HS-27A (cell line): ENCODE measurements around the gene TCF7L1.
A peak's percentile ranks its signal among the peaks of the same experiment; 100 is the strongest.
"Not testable (repeated sequence)": the region's sequence is repeated elsewhere in the genome, so short reads cannot be mapped to it uniquely, and the experiment has no call there.

Experiments used
- DNase-seq: peaks from one replicate; pipeline ENCODE4 v3.0.0-alpha.2; 2012; ENCODE audit warnings: low read depth, missing footprints

Gene TCF7L1

GRCh38 chr2:85133751-85134254 is 611 bp downstream of the TCF7L1 start:
- DNase-seq, result no peak

DNA sequence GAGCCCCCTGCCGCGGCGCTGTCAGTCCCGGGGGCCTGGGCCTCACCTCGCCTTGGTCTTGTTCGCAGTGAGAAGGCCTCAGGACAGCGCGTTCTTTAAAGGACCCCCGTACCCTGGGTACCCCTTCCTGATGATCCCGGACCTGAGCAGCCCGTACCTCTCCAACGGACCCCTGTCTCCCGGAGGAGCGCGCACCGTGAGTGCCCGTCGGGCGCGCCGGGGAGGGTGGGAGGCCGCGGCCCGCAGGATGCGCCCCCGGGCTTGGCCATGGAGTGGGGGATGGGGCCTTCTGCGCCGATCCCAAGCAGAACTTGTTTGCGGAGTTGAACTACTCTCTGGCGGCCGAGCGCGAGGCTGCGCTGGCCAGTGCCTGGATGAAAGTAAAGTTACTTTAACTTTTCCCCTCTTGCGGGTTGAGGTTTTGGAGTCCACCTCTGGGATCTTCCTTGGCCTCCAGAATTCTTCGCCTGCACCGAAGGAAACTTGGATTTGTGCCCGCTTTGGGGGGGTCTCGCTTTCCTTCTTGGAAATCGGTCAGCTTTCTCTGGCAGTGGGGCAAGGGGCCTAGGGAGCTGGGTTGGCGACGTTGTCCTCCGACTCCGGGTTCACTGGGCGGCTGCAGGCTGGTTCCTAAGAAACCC is 1.2 kb downstream of the TCF7L1 start:
- DNase-seq, result no peak

- no peak for DNase-seq
These were observed 1.9 kb downstream of the TCF7L1 start for GRCh38 chr2:85134896-85135659.

DNA sequence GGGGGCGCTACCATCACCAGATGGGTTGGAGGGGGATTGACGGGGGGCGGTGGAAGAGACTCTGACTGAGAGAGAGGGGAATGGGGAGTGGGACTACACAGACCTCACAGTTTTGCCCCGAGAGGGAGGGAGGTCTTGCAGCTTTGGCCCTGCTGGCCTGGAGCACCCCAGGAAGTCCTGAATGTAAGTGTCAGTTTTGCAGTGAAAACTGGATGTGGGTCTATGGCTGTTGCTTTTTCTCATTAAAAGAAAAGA is 2.4 kb downstream of the TCF7L1 start:
- no peak for DNase-seq

DNA sequence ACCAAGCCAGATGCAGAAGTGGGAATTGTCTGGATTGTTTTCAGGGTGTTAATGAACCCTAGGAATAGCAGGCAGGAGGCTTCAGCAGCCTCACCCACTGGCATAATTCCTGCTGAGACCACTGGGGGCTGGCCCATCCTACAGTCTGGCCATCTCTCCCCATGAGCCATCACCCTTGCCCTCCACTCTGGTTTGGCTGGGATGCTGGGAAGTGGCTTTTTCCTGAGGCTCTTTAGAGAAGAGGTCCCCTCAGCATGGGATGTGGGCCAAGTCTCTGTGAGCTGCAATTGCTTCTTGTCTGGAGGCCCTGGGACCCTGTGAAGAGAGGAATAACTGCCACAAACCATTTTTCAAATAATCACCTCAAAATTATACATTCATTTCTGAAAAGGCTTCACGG is 4.0 kb downstream of the TCF7L1 start:
- no peak for DNase-seq

- no peak for DNase-seq
These were observed 10.4 kb downstream of the TCF7L1 start for GRCh38 chr2:85143463-85144082.

- no peak for DNase-seq
These were observed 12.1 kb downstream of the TCF7L1 start for GRCh38 chr2:85145116-85145820.

- no peak for DNase-seq
These were observed 15.0 kb downstream of the TCF7L1 start for GRCh38 chr2:85148190-85148589.

GRCh38 chr2:85151026-85151425 is 17.8 kb downstream of the TCF7L1 start:
- no peak for DNase-seq

GRCh38 chr2:85152895-85153294 is 19.7 kb downstream of the TCF7L1 start:
- no peak for DNase-seq

- DNase-seq, result no peak
These were observed 21.0 kb downstream of the TCF7L1 start for GRCh38 chr2:85154048-85154753.

DNA sequence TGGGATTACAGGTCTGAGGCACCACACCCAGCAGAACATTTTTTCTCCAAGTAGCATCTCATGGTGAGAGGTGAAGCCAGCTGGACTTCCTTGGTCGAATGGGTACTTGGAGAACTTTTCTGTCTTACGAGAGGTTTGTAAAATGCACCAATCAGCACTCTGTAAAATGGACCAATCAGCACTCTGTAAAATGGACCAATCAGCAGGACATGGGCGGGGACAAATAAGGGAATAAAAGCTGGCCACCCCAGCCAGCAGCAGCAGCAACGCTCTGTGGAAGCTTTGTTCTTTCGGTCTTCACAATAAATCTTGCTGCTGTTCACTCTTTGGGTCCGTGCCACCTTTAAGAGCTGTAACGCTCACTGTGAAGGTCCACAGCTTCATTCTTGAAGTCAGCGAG is 21.9 kb downstream of the TCF7L1 start:
- not testable (repeated sequence) for DNase-seq

DNA sequence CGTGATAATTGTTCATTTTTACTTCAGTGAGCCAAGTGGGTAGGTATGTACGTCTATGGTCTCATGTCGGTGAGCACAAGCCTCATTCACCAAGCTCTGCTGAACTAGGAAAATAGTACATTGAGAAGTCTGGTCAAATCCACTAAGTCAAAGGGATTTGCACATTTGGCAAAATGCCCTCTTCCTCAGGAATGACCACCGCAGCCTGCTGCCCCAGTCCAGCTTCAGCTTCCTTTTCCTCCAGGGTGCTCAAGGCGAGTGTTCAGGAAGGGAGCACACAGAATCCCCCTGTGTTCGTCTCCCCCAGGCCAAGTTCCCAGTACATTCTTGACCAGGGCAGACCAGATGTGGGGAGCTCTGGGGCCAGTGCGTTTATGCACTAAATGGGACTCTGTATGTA is 23.0 kb downstream of the TCF7L1 start:
- no peak for DNase-seq

DNA sequence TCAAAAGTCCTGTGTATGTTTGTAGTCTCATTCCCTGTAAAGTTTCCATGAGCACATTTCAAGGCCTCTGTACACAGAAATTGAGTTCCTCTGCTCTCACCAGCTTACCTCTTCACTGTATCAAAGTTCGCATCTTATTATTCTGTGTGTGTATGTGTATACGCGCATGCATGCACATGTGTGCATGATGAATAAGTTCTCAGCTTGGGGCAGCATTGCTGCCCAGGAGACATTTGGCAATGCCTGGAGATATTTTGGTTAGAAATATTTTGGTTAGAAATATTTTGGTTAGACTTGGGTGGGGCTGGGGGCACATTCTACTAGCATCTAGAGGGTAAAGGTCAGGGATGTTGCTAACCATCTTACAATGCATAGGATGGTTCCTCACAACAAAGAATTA is 23.4 kb downstream of the TCF7L1 start:
- DNase-seq, result no peak

GRCh38 chr2:85157345-85157744 is 24.2 kb downstream of the TCF7L1 start:
- DNase-seq, result no peak

DNA sequence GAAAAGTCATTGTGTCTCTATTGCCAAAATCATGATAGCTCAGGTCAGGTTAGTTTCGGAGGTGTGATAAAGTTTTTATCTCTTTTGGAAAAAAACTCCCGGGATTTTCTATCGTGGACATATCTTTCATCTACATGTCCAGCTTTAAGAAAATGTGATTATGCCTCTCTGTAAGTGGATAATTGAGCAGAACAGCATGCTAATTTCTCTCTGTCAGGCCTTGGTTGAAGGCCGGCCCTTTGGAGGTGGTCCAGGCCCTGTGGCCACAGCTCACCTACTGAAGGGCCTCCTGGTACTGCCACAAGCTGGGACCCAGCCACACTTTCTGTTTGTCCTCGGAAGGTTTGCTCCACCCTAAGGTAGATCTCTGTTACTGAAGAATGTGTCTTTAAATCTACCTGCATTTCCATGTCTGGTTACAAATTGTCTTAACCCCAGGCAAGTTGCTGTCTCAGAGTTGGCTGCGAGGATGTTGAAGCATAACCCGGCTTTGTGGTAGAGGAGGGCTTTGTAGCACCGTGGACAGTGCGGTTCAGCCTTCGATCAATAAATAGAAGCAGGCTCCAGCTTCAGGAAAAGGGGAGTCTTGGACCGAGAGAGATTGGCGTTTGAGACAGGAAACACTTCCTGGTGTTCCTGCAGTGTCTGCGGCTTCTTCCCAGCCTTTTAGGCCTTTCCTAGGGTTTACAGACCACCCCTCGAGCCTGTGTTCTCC is 25.5 kb downstream of the TCF7L1 start:
- DNase-seq, result no peak

DNA sequence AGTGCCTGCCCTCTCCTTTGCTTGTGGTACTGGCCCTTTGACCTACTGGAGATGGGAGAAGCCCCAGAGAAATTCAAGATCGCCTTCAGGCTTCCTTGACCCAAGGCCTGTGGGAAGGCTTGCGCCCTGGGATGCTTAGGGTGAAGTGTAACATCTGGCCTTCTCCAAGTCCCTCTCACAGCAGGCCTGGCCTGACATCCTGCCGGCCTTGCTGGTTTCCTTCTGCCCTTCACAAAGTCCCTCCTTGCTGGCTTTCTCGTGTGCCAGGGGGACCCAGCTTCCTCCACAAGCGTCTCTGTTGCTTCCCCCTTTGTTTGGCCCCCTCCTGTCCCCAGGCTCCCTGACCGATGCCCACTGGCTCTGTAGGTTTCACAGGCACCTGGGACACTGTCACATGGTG is 26.4 kb downstream of the TCF7L1 start:
- no peak for DNase-seq

- DNase-seq, result peak; percentile 33
These were observed 28.1 kb downstream of the TCF7L1 start for GRCh38 chr2:85160966-85161960.

GRCh38 chr2:85162746-85163301 is 29.6 kb downstream of the TCF7L1 start:
- no peak for DNase-seq

DNA sequence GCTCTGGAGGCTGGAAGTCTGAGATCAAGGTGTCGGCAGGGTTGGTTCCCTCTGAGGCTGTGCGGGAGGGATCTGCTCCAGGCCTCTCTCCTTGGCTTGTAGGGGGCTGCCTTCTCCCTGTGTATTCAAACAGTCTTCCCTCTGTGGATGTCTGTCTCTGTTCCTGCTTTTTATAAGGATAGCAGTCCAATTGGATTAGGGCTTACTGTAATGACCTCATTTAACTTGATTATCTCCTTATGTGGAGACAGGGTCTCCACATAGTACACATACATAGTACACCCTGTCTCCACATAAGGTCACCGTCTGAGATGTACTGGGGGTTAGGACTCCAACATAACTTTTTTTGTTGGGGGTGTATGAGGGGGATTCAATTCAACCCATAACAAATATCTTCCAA is 30.5 kb downstream of the TCF7L1 start:
- DNase-seq, result no peak
